Calu3 (cell line): Measurements from ENCODE around the gene RPL11. TPM values are rescaled to one million over a fixed set of nuclear protein-coding genes. Genes with fewer than 3 reads are reported as not detected.
A peak's percentile ranks its signal among the peaks of the same experiment; 100 is the strongest.

Source experiments
- Bru-seq: library from RNA; stranded (reverse); fragments of 400-500 nt; gene quantifications from one replicate; lab custom pipeline; 2021; lab: Mats Ljungman, UMichigan
- BruChase-seq, 2 experiments: library from RNA; stranded (reverse); fragments of 400-500 nt; gene quantifications; one replicate each; lab custom pipeline; 2021; lab: Mats Ljungman, UMichigan
- BruUV-seq: library from RNA; stranded (reverse); fragments of 400-500 nt; replicated peaks from 2 replicates; lab custom pipeline; 2021; lab: Mats Ljungman, UMichigan
- CTCF ChIA-PET: fragments of 300-600 bp; sonication (Branson Sonifier 250); formaldehyde crosslinking; loops from one replicate; lab custom pipeline; 2022; ENCODE audit warnings: antibody characterized with exemption; lab: Charles Lee
- DNase-seq: peaks from one replicate; pipeline ENCODE4 v3.0.0; 2022
- H3K27ac Mint-ChIP-seq: one replicate; pipeline ENCODE4 v1.8.0; 2022; ENCODE audit warnings: mixed read lengths; ENCODE audit not compliant: unreplicated experiment
- H3K27me3 Mint-ChIP-seq: one replicate; pipeline ENCODE4 v1.8.0; 2022; ENCODE audit warnings: mixed read lengths; ENCODE audit not compliant: unreplicated experiment
- H3K36me3 Mint-ChIP-seq: one replicate; pipeline ENCODE4 v1.8.0; 2022; ENCODE audit warnings: mild to moderate bottlenecking, moderate library complexity, mixed read lengths; ENCODE audit not compliant: insufficient read depth, unreplicated experiment
- H3K4me1 Mint-ChIP-seq: one replicate; pipeline ENCODE4 v1.8.0; 2022; ENCODE audit warnings: mild to moderate bottlenecking, low read depth, mixed read lengths; ENCODE audit not compliant: unreplicated experiment
- H3K4me3 Mint-ChIP-seq: one replicate; pipeline ENCODE4 v1.8.0; 2022; ENCODE audit warnings: mild to moderate bottlenecking, low read depth, moderate library complexity, mixed read lengths; ENCODE audit not compliant: unreplicated experiment
- H3K9me3 Mint-ChIP-seq: one replicate; pipeline ENCODE4 v1.8.0; 2022; ENCODE audit warnings: low read depth, mixed read lengths; ENCODE audit not compliant: unreplicated experiment
- intact Hi-C: fragments of 100-400 bp; cut with micrococcal nuclease; formaldehyde crosslinking; loops from one replicate; pipeline ENCODE4 v1.10.0; 2022; ENCODE audit not compliant: unreplicated experiment
- long read RNA-seq: library from polyadenylated mRNA; stranded (forward); transcript quantifications from one replicate; pipeline ENCODE4 v2.0.0, GENCODE V29; 2022
- total RNA-seq: library from RNA; stranded (reverse); gene quantifications from 2 replicates; pipeline ENCODE4 v1.2.3, GENCODE V29; 2022
- TF ChIP-seq, protein P1 (sequence below): fragments of 200-600 bp; IDR thresholded peaks from one replicate; pipeline ENCODE4 v1.8.0; 2022; ENCODE audit warnings: antibody characterized with exemption; ENCODE audit not compliant: unreplicated experiment

Gene RPL11
- total RNA-seq (588 and 622 TPM in 2 replicates), Bru-seq, nascent RNA (percentile 98 among the genes with signal in this experiment), BruChase-seq, experiment 1, labeled RNA remaining after a 6-hour chase (percentile 98 among the genes with signal in this experiment), BruChase-seq, experiment 2, labeled RNA remaining after a 2-hour chase (percentile 98 among the genes with signal in this experiment)
- long read RNA-seq, transcript RPL11-203 (5 exons, 879 nt): minor isoform, 25 of 473 reads
- long read RNA-seq, transcript RPL11-201 (6 exons, 660 nt): minor isoform, 42 of 473 reads
- long read RNA-seq, transcript RPL11-206 (6 exons, 1,017 nt): major isoform, 354 of 473 reads
- long read RNA-seq, partial matches to known transcripts: 49 of 473 reads
- long read RNA-seq, other reads (novel, unspliced or antisense): 3 of 473 reads

DNA sequence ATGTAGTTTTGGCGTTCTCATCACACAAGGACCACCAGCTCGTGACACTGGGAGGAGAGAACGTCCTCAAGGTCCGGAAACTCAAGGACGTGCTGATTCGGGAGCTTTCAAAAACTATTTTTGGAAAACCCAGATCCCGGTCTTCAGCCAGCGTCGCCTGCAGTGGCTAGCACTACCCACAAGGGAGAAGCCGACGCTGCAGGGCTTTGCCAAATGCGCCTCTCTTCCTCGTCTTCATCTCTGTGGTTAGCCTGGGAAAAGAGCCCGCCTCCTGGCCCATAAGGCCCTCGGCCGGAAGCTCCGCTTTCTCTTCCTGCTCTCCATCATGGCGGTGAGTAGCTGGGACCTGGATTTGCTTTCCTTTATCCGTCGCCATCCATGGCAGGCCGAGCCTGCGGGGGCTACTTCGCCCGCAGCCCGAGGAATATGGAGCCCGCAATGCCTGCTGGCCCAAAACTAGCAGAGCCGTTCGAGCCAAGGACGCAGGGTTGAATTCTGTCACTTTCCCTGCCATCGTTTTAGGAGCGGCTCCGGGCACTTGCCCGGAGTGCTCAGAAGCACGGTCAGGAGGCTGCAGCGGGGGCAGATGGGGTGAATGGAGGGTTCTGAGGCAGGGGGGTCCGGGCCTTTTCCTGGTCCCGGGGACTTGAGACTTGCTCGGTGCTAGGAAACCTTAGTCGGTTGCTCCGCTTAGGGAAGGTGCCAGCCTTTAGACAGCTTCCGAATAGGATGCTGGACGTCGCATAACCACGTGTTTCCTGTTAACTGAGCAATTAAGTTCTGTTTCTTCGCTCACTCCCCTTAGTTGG, at the start of gene RPL11:
Gene RPL11 (plus strand): TSS at position 308 of the 809 bp plus-strand sequence. CDS start 18 bp downstream, at position 326.
- Mint-ChIP-seq H3K27me3 (no peaks in the 10 kb centered on the region), H3K4me1 (peaks cover 38% of the 10 kb centered on the region), H3K36me3 (peaks cover 53% of the 10 kb centered on the region), H3K9me3 (no peaks in the 10 kb centered on the region), H3K4me3 (peak within 1 kb of the TSS; percentile 77), H3K27ac (peak within 1 kb of the TSS; percentile 83)
- TF ChIP-seq, protein P1, sequence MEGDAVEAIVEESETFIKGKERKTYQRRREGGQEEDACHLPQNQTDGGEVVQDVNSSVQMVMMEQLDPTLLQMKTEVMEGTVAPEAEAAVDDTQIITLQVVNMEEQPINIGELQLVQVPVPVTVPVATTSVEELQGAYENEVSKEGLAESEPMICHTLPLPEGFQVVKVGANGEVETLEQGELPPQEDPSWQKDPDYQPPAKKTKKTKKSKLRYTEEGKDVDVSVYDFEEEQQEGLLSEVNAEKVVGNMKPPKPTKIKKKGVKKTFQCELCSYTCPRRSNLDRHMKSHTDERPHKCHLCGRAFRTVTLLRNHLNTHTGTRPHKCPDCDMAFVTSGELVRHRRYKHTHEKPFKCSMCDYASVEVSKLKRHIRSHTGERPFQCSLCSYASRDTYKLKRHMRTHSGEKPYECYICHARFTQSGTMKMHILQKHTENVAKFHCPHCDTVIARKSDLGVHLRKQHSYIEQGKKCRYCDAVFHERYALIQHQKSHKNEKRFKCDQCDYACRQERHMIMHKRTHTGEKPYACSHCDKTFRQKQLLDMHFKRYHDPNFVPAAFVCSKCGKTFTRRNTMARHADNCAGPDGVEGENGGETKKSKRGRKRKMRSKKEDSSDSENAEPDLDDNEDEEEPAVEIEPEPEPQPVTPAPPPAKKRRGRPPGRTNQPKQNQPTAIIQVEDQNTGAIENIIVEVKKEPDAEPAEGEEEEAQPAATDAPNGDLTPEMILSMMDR: peak; percentile 36
- CTCF ChIA-PET: interaction anchor here (0.5 to 1.2 kb wide), 6 partner anchors 9 to 315 kb away, joined by 3 to 4 read pairs (median 3); no protein-coding TSS in a partner anchor
- peak; percentile 85 for DNase-seq
- intact Hi-C loops: no loop called here
- BruUV-seq: TSS peak; percentile 54

DNA sequence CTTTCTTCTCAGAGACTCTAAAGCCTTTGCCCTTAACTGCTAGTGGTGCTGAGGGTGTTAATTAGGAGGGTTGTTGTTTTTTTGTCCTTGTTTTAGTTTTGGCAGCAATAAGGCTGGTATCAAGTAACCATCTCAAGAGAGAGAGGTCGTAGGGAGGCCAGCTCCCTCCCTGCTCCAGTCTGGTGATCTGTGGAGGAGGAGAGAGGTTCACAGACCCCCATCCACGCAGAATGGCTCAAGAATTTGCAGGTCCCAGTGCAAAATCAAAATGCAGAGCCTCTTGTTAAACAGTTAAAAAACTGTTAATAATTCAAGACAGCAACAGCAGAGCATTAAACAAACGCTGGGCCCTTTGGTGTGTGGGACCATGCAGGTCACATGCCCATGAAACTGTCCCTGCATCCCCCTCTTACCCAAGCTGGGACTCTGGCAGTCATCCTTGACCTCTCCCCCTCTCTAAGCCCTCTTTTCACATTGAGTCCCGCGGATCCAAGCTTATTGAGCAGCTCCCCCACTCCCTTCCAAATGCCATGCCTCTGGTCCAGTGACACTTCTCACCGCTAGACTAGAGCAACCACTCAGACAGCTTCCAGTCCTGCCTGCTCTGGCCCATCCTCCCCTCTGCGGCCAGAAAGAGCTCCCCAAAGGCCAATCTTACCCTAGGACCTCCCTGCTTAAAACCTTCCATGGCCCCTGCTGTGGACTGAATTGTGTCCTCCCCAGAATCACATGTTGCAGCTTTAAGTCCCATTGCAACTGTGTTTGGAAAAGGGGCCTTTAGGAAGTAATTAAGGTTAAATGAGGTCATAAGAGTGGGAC, 47.7 kb upstream of the RPL11 start:
- TF ChIP-seq, protein P1: no peak
- no peak for DNase-seq
- H3K4me1 Mint-ChIP-seq: no peaks in the 10 kb centered on the region
- no peak overlapping the region for H3K27ac Mint-ChIP-seq
- intact Hi-C loops: no loop called here
- no peaks in the 10 kb centered on the region for H3K36me3 Mint-ChIP-seq
- no TSS peak for BruUV-seq
- H3K4me3 Mint-ChIP-seq: no peak overlapping the region
- CTCF ChIA-PET: interaction anchor here (0.5 kb wide), 1 partner anchor 16 kb away, joined by 5 read pairs; no protein-coding TSS in a partner anchor
- H3K9me3 Mint-ChIP-seq: no peaks in the 10 kb centered on the region
- H3K27me3 Mint-ChIP-seq: peaks cover 34% of the 10 kb centered on the region

DNA sequence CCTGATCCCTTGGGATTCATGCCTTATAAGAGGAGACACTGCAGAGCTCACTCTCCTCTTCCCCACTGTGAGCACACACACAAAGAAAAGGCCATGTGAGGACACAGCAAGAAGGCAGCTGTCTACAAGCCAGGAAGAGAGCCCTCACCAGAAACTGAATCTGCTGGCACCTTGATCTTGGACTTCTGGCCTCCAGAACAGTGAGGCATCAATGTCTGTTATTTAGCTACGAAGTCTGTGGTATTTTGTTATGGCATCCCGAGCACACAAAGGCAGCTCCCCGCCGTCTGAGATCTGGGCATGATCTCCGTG, 47.1 kb upstream of the RPL11 start:
- intact Hi-C loops: no loop called here
- no peaks in the 10 kb centered on the region for H3K9me3 Mint-ChIP-seq
- no peak overlapping the region for H3K27ac Mint-ChIP-seq
- H3K36me3 Mint-ChIP-seq: no peaks in the 10 kb centered on the region
- DNase-seq: no peak
- H3K4me1 Mint-ChIP-seq: no peaks in the 10 kb centered on the region
- no TSS peak for BruUV-seq
- peaks cover 28% of the 10 kb centered on the region for H3K27me3 Mint-ChIP-seq
- CTCF ChIA-PET: no interaction called here
- TF ChIP-seq, protein P1: no peak
- no peak overlapping the region for H3K4me3 Mint-ChIP-seq

DNA sequence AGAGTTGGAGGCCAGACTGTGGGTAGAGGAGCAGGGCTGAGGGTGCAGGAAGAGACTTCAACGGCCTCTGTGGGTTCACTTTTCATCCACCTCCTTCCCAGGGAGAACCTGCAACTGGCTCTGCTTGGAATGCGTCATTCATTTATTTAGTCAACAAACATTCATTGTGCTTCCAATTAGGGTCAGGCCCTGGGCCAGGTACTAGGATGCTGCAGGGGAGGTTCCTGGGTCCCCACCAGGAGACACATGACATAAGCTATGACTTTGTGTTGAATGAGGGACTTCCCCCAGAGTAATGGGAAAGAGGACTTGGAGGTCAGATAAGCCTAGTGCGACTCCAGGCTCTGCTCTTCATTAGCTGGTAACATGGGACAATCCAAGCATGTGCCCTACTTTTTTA, 46.3 kb upstream of the RPL11 start:
- TF ChIP-seq, protein P1: no peak
- no peaks in the 10 kb centered on the region for H3K36me3 Mint-ChIP-seq
- intact Hi-C loops: no loop called here
- no peak overlapping the region for H3K4me3 Mint-ChIP-seq
- H3K27ac Mint-ChIP-seq: no peak overlapping the region
- peaks cover 24% of the 10 kb centered on the region for H3K27me3 Mint-ChIP-seq
- no peaks in the 10 kb centered on the region for H3K4me1 Mint-ChIP-seq
- H3K9me3 Mint-ChIP-seq: no peaks in the 10 kb centered on the region
- DNase-seq: no peak
- CTCF ChIA-PET: no interaction called here
- no TSS peak for BruUV-seq
